Measurements from ENCODE around the gene PIK3R6.

The PIK3R6 gene

DNA sequence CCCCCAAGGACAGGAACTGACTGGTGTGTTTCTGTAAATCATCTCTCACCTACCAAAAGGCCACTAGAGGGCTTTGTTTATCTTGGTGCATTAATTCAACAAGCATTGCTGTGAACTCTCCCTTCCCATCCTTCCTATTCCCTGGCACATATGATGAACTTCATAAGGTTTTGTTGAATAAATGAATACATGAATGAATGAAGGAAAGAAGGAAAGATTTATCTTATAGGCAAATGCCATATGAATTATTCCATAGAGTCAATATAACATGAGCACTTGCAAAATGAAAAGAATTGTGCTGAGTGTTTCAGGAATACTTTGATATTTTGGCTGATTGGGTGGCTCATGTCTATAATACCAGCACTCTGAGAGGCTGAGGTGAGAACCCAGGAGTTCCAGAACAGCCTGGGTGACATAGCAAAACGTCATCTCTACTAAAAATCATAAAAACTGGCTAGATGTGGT, 113.5 kb downstream of the PIK3R6 start:
- H3K4me3 ChIP-seq (replicated peaks; ENCODE audit: low read depth, low read length), result no peak overlapping the region
- no peak for DNase-seq (ENCODE audit: extremely low read depth, low read depth)
- peak; percentile 41 for TF ChIP-seq CTCF (IDR thresholded peaks at IDR 0.05; ENCODE audit: low read depth, low read length, missing control alignments)

- no peak for TF ChIP-seq CTCF (IDR thresholded peaks at IDR 0.05; ENCODE audit: low read depth, low read length, missing control alignments)
- no peak overlapping the region for H3K4me3 ChIP-seq (replicated peaks; ENCODE audit: low read depth, low read length)
- DNase-seq (ENCODE audit: extremely low read depth, low read depth), result no peak
These were observed 114.1 kb downstream of the PIK3R6 start for GRCh38 chr17:8753136-8753975.

Data from HFF-Myc (cell line).